ENCODE results near the gene DNAH6.
"Not testable (repeated sequence)": the region's sequence is repeated elsewhere in the genome, so short reads cannot be mapped to it uniquely, and the experiment has no call there.

DNAH6 gene

GRCh38 chr2:84865181-84865783 is 349.0 kb downstream of the DNAH6 start:
- peaks cover 2% of the 10 kb centered on the region; the same call in 1 of the 2 replicates for H3K79me2 ChIP-seq (ENCODE audit: low read length)
- H4K20me1 ChIP-seq (ENCODE audit: insufficient read depth, low read length): no peaks in the 10 kb centered on the region
- H3K4me2 ChIP-seq (ENCODE audit: low read length): no peak overlapping the region
- TF ChIP-seq EZH2phosphoT487 (IDR thresholded peaks at IDR 0.05; ENCODE audit: low read depth): no peak
- TF ChIP-seq, protein P1, sequence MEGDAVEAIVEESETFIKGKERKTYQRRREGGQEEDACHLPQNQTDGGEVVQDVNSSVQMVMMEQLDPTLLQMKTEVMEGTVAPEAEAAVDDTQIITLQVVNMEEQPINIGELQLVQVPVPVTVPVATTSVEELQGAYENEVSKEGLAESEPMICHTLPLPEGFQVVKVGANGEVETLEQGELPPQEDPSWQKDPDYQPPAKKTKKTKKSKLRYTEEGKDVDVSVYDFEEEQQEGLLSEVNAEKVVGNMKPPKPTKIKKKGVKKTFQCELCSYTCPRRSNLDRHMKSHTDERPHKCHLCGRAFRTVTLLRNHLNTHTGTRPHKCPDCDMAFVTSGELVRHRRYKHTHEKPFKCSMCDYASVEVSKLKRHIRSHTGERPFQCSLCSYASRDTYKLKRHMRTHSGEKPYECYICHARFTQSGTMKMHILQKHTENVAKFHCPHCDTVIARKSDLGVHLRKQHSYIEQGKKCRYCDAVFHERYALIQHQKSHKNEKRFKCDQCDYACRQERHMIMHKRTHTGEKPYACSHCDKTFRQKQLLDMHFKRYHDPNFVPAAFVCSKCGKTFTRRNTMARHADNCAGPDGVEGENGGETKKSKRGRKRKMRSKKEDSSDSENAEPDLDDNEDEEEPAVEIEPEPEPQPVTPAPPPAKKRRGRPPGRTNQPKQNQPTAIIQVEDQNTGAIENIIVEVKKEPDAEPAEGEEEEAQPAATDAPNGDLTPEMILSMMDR (IDR thresholded peaks at IDR 0.05; ENCODE audit: low read depth, low read length): peak; percentile 76
- H3K36me3 ChIP-seq (replicated peaks; ENCODE audit: low read depth, low read length): no peaks in the 10 kb centered on the region
- no peaks in the 10 kb centered on the region for H3K9me3 ChIP-seq (ENCODE audit: insufficient read depth, low read length)
- H3K4me3 ChIP-seq (ENCODE audit: low read length): no peak overlapping the region
- H3K4me1 ChIP-seq (ENCODE audit: low read length): no peaks in the 10 kb centered on the region
- no peaks in the 10 kb centered on the region for H3K27me3 ChIP-seq (ENCODE audit: low read depth, low read length)
- no peak overlapping the region for H2AFZ ChIP-seq (ENCODE audit: low read depth, low read length)
- no peak overlapping the region for H3K9ac ChIP-seq (ENCODE audit: low read length)
- H3K27ac ChIP-seq (ENCODE audit: low read length): no peak overlapping the region

- H3K36me3 ChIP-seq (replicated peaks; ENCODE audit: low read depth, low read length): no peaks in the 10 kb centered on the region
- no peak overlapping the region for H3K9ac ChIP-seq (ENCODE audit: low read length)
- peaks cover 2% of the 10 kb centered on the region; the same call in 1 of the 2 replicates for H3K79me2 ChIP-seq (ENCODE audit: low read length)
- H2AFZ ChIP-seq (ENCODE audit: low read depth, low read length): no peak overlapping the region
- no peak overlapping the region for H3K27ac ChIP-seq (ENCODE audit: low read length)
- TF ChIP-seq, protein P1 (IDR thresholded peaks at IDR 0.05; ENCODE audit: low read depth, low read length): no peak
- TF ChIP-seq EZH2phosphoT487 (IDR thresholded peaks at IDR 0.05; ENCODE audit: low read depth): no peak
- no peaks in the 10 kb centered on the region for H3K4me1 ChIP-seq (ENCODE audit: low read length)
- no peaks in the 10 kb centered on the region for H4K20me1 ChIP-seq (ENCODE audit: insufficient read depth, low read length)
- no peak overlapping the region for H3K4me3 ChIP-seq (ENCODE audit: low read length)
- H3K9me3 ChIP-seq (ENCODE audit: insufficient read depth, low read length): no peaks in the 10 kb centered on the region
- no peaks in the 10 kb centered on the region for H3K27me3 ChIP-seq (ENCODE audit: low read depth, low read length)
- no peak overlapping the region for H3K4me2 ChIP-seq (ENCODE audit: low read length)
Measured at GRCh38 chr2:84866122-84866521, 349.8 kb downstream of the DNAH6 start.

DNA sequence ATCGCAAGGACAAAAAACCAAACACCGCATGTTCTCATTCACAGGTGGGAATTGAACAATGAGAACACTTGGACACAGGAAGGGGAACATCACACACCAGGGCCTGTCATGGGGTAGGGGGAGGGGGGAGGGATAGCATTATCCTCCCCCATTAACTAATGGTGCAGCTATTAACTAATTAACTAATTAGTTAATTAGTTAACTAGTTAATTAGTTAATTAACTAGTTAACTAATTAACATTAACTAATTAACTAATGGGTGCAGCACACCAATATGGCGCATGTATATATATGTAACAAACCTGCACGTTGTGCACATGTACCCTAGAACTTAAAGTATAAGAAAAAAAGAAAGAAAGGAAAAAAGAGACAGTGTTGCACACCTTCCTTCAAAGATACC is 352.0 kb downstream of the DNAH6 start:
- H3K9ac ChIP-seq (ENCODE audit: low read length): not testable (repeated sequence)

More for the DNA sequence above, 352.0 kb downstream of the DNAH6 start:
- H3K9me3 ChIP-seq (ENCODE audit: insufficient read depth, low read length); H3K36me3 ChIP-seq (replicated peaks; ENCODE audit: low read depth, low read length); H3K79me2 ChIP-seq (ENCODE audit: low read length); H3K4me2 ChIP-seq (ENCODE audit: low read length); H3K27me3 ChIP-seq (ENCODE audit: low read depth, low read length); H4K20me1 ChIP-seq (ENCODE audit: insufficient read depth, low read length); H3K4me3 ChIP-seq (ENCODE audit: low read length); H3K27ac ChIP-seq (ENCODE audit: low read length); H2AFZ ChIP-seq (ENCODE audit: low read depth, low read length); H3K4me1 ChIP-seq (ENCODE audit: low read length): not testable (repeated sequence)

Measured in OCI-LY3 (cell line).